Mesendoderm (in vitro differentiated cells): ENCODE data around the gene NT5C1A.
A peak's percentile ranks its signal among the peaks of the same experiment; 100 is the strongest.

Source experiments
- DNase-seq: peaks from one replicate; pipeline ENCODE4 v3.0.0; 2013
- H2AK5ac ChIP-seq: 2 replicates; pipeline ENCODE4 v1.6.1; 2013; ENCODE audit warnings: low read length, inconsistent platforms
- H2BK120ac ChIP-seq: 2 replicates; pipeline ENCODE4 v1.6.1; 2013; ENCODE audit warnings: low read depth, mild to moderate bottlenecking, low read length, moderate library complexity, mixed read lengths
- H2BK15ac ChIP-seq: replicated peaks from 2 replicates; pipeline ENCODE4 v1.6.1; 2013; ENCODE audit warnings: low read depth, mild to moderate bottlenecking, moderate library complexity
- H2BK5ac ChIP-seq: 2 replicates; pipeline ENCODE4 v1.6.1; 2013; ENCODE audit warnings: low read length, inconsistent platforms
- H3K18ac ChIP-seq: 2 replicates; pipeline ENCODE4 v1.6.1; 2013; ENCODE audit warnings: mild to moderate bottlenecking, low read length, mixed read lengths
- H3K23ac ChIP-seq: one replicate; pipeline ENCODE4 v1.6.1; 2013; ENCODE audit warnings: low read length
- H3K27ac ChIP-seq: 2 replicates; pipeline ENCODE4 v1.5.1; 2013; ENCODE audit warnings: low read depth, mild to moderate bottlenecking, inconsistent platforms, low read length, moderate library complexity
- H3K27me3 ChIP-seq: 2 replicates; pipeline ENCODE4 v1.6.1; 2013; ENCODE audit warnings: low read length, control low read depth, mild to moderate bottlenecking, inconsistent platforms; ENCODE audit not compliant: insufficient read depth, poor library complexity
- H3K36me3 ChIP-seq: 2 replicates; pipeline ENCODE4 v1.6.1; 2013; ENCODE audit warnings: low read length, inconsistent platforms; ENCODE audit not compliant: control insufficient read depth, insufficient read depth
- H3K4ac ChIP-seq: one replicate; pipeline ENCODE4 v1.6.1; 2013; ENCODE audit warnings: low read depth, mild to moderate bottlenecking, low read length, moderate library complexity
- H3K4me1 ChIP-seq: 2 replicates; pipeline ENCODE4 v1.6.1; 2013; ENCODE audit warnings: low read depth, low read length, inconsistent platforms; ENCODE audit not compliant: control insufficient read depth
- H3K4me2 ChIP-seq: 2 replicates; pipeline ENCODE4 v1.6.1; 2013; ENCODE audit warnings: low read length
- H3K4me3 ChIP-seq: 2 replicates; pipeline ENCODE4 v1.5.1; 2013; ENCODE audit warnings: mild to moderate bottlenecking, low read length
- H3K56ac ChIP-seq: one replicate; pipeline ENCODE4 v1.6.1; 2013; ENCODE audit warnings: low read length
- H3K79me1 ChIP-seq: 2 replicates; pipeline ENCODE4 v1.6.1; 2013; ENCODE audit warnings: low read length, inconsistent platforms
- H3K79me2 ChIP-seq: 2 replicates; pipeline ENCODE4 v1.6.1; 2013; ENCODE audit warnings: mild to moderate bottlenecking, low read length; ENCODE audit not compliant: control insufficient read depth, insufficient read depth
- H3K9ac ChIP-seq: 2 replicates; pipeline ENCODE4 v1.6.1; 2013; ENCODE audit warnings: low read length, inconsistent platforms
- H4K5ac ChIP-seq: one replicate; pipeline ENCODE4 v1.6.1; 2013; ENCODE audit warnings: low read length
- H4K8ac ChIP-seq: one replicate; pipeline ENCODE4 v1.6.1; 2013; ENCODE audit warnings: low read depth, mild to moderate bottlenecking, control low read depth, low read length, moderate library complexity
- WGBS: extraction: QIAGEN DNeasy Blood & Tissue Kit; methylation state at CpG from one replicate; pipeline ENCODE4 v1.1.7; 2013; ENCODE audit warnings: low lambda C conversion rate, missing lambda C conversion rate; ENCODE audit not compliant: insufficient coverage; ENCODE audit errors: extremely low coverage; 5-methylcytosine and 5-hydroxymethylcytosine counted together

The NT5C1A gene

GRCh38 chr1:39609618-39610331 is 62.1 kb downstream of the NT5C1A start:
- peak overlapping the region; percentile 83 for H3K56ac ChIP-seq
- no peak overlapping the region for H2BK5ac ChIP-seq
- no peaks in the 10 kb centered on the region for H3K79me2 ChIP-seq
- H3K4me1 ChIP-seq: no peaks in the 10 kb centered on the region
- peak overlapping the region; percentile 47 for H3K4me3 ChIP-seq
- no peak overlapping the region for H2BK120ac ChIP-seq
- no peaks in the 10 kb centered on the region for H3K36me3 ChIP-seq
- no peak overlapping the region for H3K4ac ChIP-seq
- no peaks in the 10 kb centered on the region for H3K79me1 ChIP-seq
- no peak overlapping the region for H2BK15ac ChIP-seq
- no peak overlapping the region for H3K23ac ChIP-seq
- no peak overlapping the region for H4K5ac ChIP-seq
- H3K4me2 ChIP-seq: peak overlapping the region; percentile 92
- H3K27me3 ChIP-seq: no peaks in the 10 kb centered on the region
- no peak overlapping the region for H3K18ac ChIP-seq
- H4K8ac ChIP-seq: no peak overlapping the region
- no peak overlapping the region for H2AK5ac ChIP-seq
- H3K27ac ChIP-seq: no peak overlapping the region
- H3K9ac ChIP-seq: peak overlapping the region; percentile 74
- no CpG with 5 or more reads among the region's 42 CpGs for WGBS
- DNase-seq: peak; percentile 90
